ENCODE data around the gene FGF14.

Gene FGF14

GRCh38 chr13:102128216-102128810, 273.5 kb downstream of the FGF14 start:
- Histone ChIP-seq H3K27me3 (ENCODE audit: control insufficient read depth in 3 of 3, insufficient read depth in 3 of 3, low read depth in 1 of 3, low read length in 3 of 3) (no peaks in the 10 kb centered on the region), H3K79me1 (ENCODE audit: low read depth, low read length) (no peaks in the 10 kb centered on the region), H2AK5ac (ENCODE audit: low read depth, low read length) (no peak overlapping the region), H4K91ac (ENCODE audit: low read depth, low read length, poor library complexity) (no peak overlapping the region), H3K4me2 (ENCODE audit: insufficient read depth, low read length, poor library complexity, severe bottlenecking) (no peak overlapping the region), H2BK12ac (ENCODE audit: low read length) (no peak overlapping the region), H3K14ac (ENCODE audit: low read length) (no peak overlapping the region), H2BK5ac (ENCODE audit: low read length) (no peak overlapping the region), H3K27ac (replicated peaks; ENCODE audit: low read length) (no peak overlapping the region), H2AFZ (ENCODE audit: low read length) (no peak overlapping the region), H3K4me3 (ENCODE audit: low read length in 2 of 2) (no peak overlapping the region), H3K36me3 (replicated peaks in 1 of 2; ENCODE audit: control insufficient read depth in 2 of 2, insufficient read depth in 2 of 2, low read length in 2 of 2) (no peaks in the 10 kb centered on the region), H3K23ac (ENCODE audit: low read depth, low read length, poor library complexity) (no peak overlapping the region), H3K9me3 (replicated peaks in 1 of 2; ENCODE audit: control insufficient read depth in 2 of 2, insufficient read depth in 1 of 2, low read depth in 1 of 2, low read length in 2 of 2) (no peaks in the 10 kb centered on the region), H3K18ac (ENCODE audit: low read length) (no peak overlapping the region), H3K9ac (ENCODE audit: low read depth, low read length, poor library complexity) (no peak overlapping the region), H2BK120ac (ENCODE audit: low read depth, low read length) (no peak overlapping the region), H3K4me1 (ENCODE audit: control insufficient read depth in 2 of 2, insufficient read depth in 1 of 2, low read depth in 1 of 2, low read length in 2 of 2) (no peaks in the 10 kb centered on the region), H4K8ac (ENCODE audit: low read depth, low read length) (no peak overlapping the region), H3K4ac (ENCODE audit: low read length) (no peak overlapping the region), H2BK15ac (ENCODE audit: low read length) (no peak overlapping the region)
- WGBS, 2 donors (ENCODE audit: extremely low coverage in 2 of 2, insufficient read length in 2 of 2, insufficient replicate concordance in 1 of 2) = no CpG with 5 or more reads among the region's 4 CpGs
- DNase-seq (ENCODE audit: low spot score) = no peak

GRCh38 chr13:102127153-102127552, 274.7 kb downstream of the FGF14 start:
- H3K18ac ChIP-seq (ENCODE audit: low read length) = no peak overlapping the region
- whole genome bisulfite sequencing, 2 donors (ENCODE audit: extremely low coverage in 2 of 2, insufficient read length in 2 of 2, insufficient replicate concordance in 1 of 2) = no CpG with 5 or more reads among the region's 1 CpG

GRCh38 chr13:102122147-102122546, 279.7 kb downstream of the FGF14 start:
- H3K14ac ChIP-seq (ENCODE audit: low read length) = no peak overlapping the region

More at GRCh38 chr13:102127153-102127552, 274.7 kb downstream of the FGF14 start:
- no peak overlapping the region for H3K4me3 ChIP-seq (ENCODE audit: low read length in 2 of 2)
- no peaks in the 10 kb centered on the region for H3K9me3 ChIP-seq (replicated peaks in 1 of 2; ENCODE audit: control insufficient read depth in 2 of 2, insufficient read depth in 1 of 2, low read depth in 1 of 2, low read length in 2 of 2)
- no peak overlapping the region for H4K8ac ChIP-seq (ENCODE audit: low read depth, low read length)
- H2BK12ac ChIP-seq (ENCODE audit: low read length) = no peak overlapping the region
- no peaks in the 10 kb centered on the region for H3K4me1 ChIP-seq (ENCODE audit: control insufficient read depth in 2 of 2, insufficient read depth in 1 of 2, low read depth in 1 of 2, low read length in 2 of 2)
- peaks cover 0 to 2% (median 0%) of the 10 kb centered on the region in 3 experiments for H3K27me3 ChIP-seq (ENCODE audit: control insufficient read depth in 3 of 3, insufficient read depth in 3 of 3, low read depth in 1 of 3, low read length in 3 of 3)
- no peak for DNase-seq (ENCODE audit: low spot score)
- H2AK5ac ChIP-seq (ENCODE audit: low read depth, low read length) = no peak overlapping the region
- H3K27ac ChIP-seq (replicated peaks; ENCODE audit: low read length) = no peak overlapping the region
- H3K9ac ChIP-seq (ENCODE audit: low read depth, low read length, poor library complexity) = no peak overlapping the region
- no peak overlapping the region for H4K91ac ChIP-seq (ENCODE audit: low read depth, low read length, poor library complexity)
- H2AFZ ChIP-seq (ENCODE audit: low read length) = no peak overlapping the region
- H3K4ac ChIP-seq (ENCODE audit: low read length) = no peak overlapping the region
- no peak overlapping the region for H2BK120ac ChIP-seq (ENCODE audit: low read depth, low read length)
- no peaks in the 10 kb centered on the region for H3K79me1 ChIP-seq (ENCODE audit: low read depth, low read length)
- H3K36me3 ChIP-seq (replicated peaks in 1 of 2; ENCODE audit: control insufficient read depth in 2 of 2, insufficient read depth in 2 of 2, low read length in 2 of 2) = no peaks in the 10 kb centered on the region
- H2BK5ac ChIP-seq (ENCODE audit: low read length) = no peak overlapping the region
- no peak overlapping the region for H3K14ac ChIP-seq (ENCODE audit: low read length)
- H2BK15ac ChIP-seq (ENCODE audit: low read length) = no peak overlapping the region
- no peak overlapping the region for H3K23ac ChIP-seq (ENCODE audit: low read depth, low read length, poor library complexity)
- no peak overlapping the region for H3K4me2 ChIP-seq (ENCODE audit: insufficient read depth, low read length, poor library complexity, severe bottlenecking)

GRCh38 chr13:102117175-102117831, 284.5 kb downstream of the FGF14 start:
- 100% methylated on average over 1 of the region's 7 CpGs for WGBS, 2 donors (ENCODE audit: extremely low coverage in 2 of 2, insufficient read length in 2 of 2, insufficient replicate concordance in 1 of 2)
- Histone ChIP-seq H4K91ac (ENCODE audit: low read depth, low read length, poor library complexity) (no peak overlapping the region), H4K8ac (ENCODE audit: low read depth, low read length) (no peak overlapping the region), H3K79me1 (ENCODE audit: low read depth, low read length) (no peaks in the 10 kb centered on the region), H3K9me3 (replicated peaks in 1 of 2; ENCODE audit: control insufficient read depth in 2 of 2, insufficient read depth in 1 of 2, low read depth in 1 of 2, low read length in 2 of 2) (no peaks in the 10 kb centered on the region), H3K36me3 (replicated peaks in 1 of 2; ENCODE audit: control insufficient read depth in 2 of 2, insufficient read depth in 2 of 2, low read length in 2 of 2) (no peaks in the 10 kb centered on the region), H2BK120ac (ENCODE audit: low read depth, low read length) (no peak overlapping the region), H2AFZ (ENCODE audit: low read length) (no peak overlapping the region), H3K4me2 (ENCODE audit: insufficient read depth, low read length, poor library complexity, severe bottlenecking) (no peak overlapping the region), H3K4ac (ENCODE audit: low read length) (no peak overlapping the region), H2BK15ac (ENCODE audit: low read length) (no peak overlapping the region), H3K27ac (replicated peaks; ENCODE audit: low read length) (no peak overlapping the region), H3K4me3 (ENCODE audit: low read length in 2 of 2) (no peak overlapping the region), H3K9ac (ENCODE audit: low read depth, low read length, poor library complexity) (no peak overlapping the region), H3K18ac (ENCODE audit: low read length) (no peak overlapping the region), H3K14ac (ENCODE audit: low read length) (no peak overlapping the region), H2BK12ac (ENCODE audit: low read length) (no peak overlapping the region), H2AK5ac (ENCODE audit: low read depth, low read length) (no peak overlapping the region), H2BK5ac (ENCODE audit: low read length) (no peak overlapping the region), H3K23ac (ENCODE audit: low read depth, low read length, poor library complexity) (no peak overlapping the region), H3K27me3 (ENCODE audit: control insufficient read depth in 3 of 3, insufficient read depth in 3 of 3, low read depth in 1 of 3, low read length in 3 of 3) (peaks cover 0 to 2% (median 0%) of the 10 kb centered on the region in 3 experiments), H3K4me1 (ENCODE audit: control insufficient read depth in 2 of 2, insufficient read depth in 1 of 2, low read depth in 1 of 2, low read length in 2 of 2) (no peaks in the 10 kb centered on the region)
- DNase-seq (ENCODE audit: low spot score) = no peak

More at GRCh38 chr13:102122147-102122546, 279.7 kb downstream of the FGF14 start:
- Histone ChIP-seq H3K36me3 (replicated peaks in 1 of 2; ENCODE audit: control insufficient read depth in 2 of 2, insufficient read depth in 2 of 2, low read length in 2 of 2) (no peaks in the 10 kb centered on the region), H3K4me3 (ENCODE audit: low read length in 2 of 2) (no peak overlapping the region), H3K9ac (ENCODE audit: low read depth, low read length, poor library complexity) (no peak overlapping the region), H2BK120ac (ENCODE audit: low read depth, low read length) (no peak overlapping the region), H2BK15ac (ENCODE audit: low read length) (no peak overlapping the region), H2AFZ (ENCODE audit: low read length) (no peak overlapping the region), H2BK5ac (ENCODE audit: low read length) (no peak overlapping the region), H3K27me3 (ENCODE audit: control insufficient read depth in 3 of 3, insufficient read depth in 3 of 3, low read depth in 1 of 3, low read length in 3 of 3) (peaks cover 0 to 2% (median 0%) of the 10 kb centered on the region in 3 experiments), H3K4ac (ENCODE audit: low read length) (no peak overlapping the region), H2BK12ac (ENCODE audit: low read length) (no peak overlapping the region), H3K9me3 (replicated peaks in 1 of 2; ENCODE audit: control insufficient read depth in 2 of 2, insufficient read depth in 1 of 2, low read depth in 1 of 2, low read length in 2 of 2) (no peaks in the 10 kb centered on the region), H3K23ac (ENCODE audit: low read depth, low read length, poor library complexity) (no peak overlapping the region), H3K27ac (replicated peaks; ENCODE audit: low read length) (no peak overlapping the region), H3K4me2 (ENCODE audit: insufficient read depth, low read length, poor library complexity, severe bottlenecking) (no peak overlapping the region), H2AK5ac (ENCODE audit: low read depth, low read length) (no peak overlapping the region), H3K18ac (ENCODE audit: low read length) (no peak overlapping the region), H4K91ac (ENCODE audit: low read depth, low read length, poor library complexity) (no peak overlapping the region), H4K8ac (ENCODE audit: low read depth, low read length) (no peak overlapping the region), H3K79me1 (ENCODE audit: low read depth, low read length) (no peaks in the 10 kb centered on the region), H3K4me1 (ENCODE audit: control insufficient read depth in 2 of 2, insufficient read depth in 1 of 2, low read depth in 1 of 2, low read length in 2 of 2) (no peaks in the 10 kb centered on the region)
- no peak for DNase-seq (ENCODE audit: low spot score)
- WGBS, 2 donors (ENCODE audit: extremely low coverage in 2 of 2, insufficient read length in 2 of 2, insufficient replicate concordance in 1 of 2) = no CpG with 5 or more reads among the region's 4 CpGs

Data from neuronal stem cell (in vitro differentiated cells).